SH-SY5Y (cell line): ENCODE data around the gene SGCA.

Experiments used
- GATA2 ChIP-seq: IDR thresholded peaks from 2 replicates; pipeline ENCODE4 v1.6.1; 2011; ENCODE audit warnings: mild to moderate bottlenecking, low read depth, low read length
- GATA3 ChIP-seq: IDR thresholded peaks from 2 replicates; pipeline ENCODE4 v1.6.1; 2011; ENCODE audit warnings: low read depth, mild to moderate bottlenecking, low read length, moderate library complexity

DNA sequence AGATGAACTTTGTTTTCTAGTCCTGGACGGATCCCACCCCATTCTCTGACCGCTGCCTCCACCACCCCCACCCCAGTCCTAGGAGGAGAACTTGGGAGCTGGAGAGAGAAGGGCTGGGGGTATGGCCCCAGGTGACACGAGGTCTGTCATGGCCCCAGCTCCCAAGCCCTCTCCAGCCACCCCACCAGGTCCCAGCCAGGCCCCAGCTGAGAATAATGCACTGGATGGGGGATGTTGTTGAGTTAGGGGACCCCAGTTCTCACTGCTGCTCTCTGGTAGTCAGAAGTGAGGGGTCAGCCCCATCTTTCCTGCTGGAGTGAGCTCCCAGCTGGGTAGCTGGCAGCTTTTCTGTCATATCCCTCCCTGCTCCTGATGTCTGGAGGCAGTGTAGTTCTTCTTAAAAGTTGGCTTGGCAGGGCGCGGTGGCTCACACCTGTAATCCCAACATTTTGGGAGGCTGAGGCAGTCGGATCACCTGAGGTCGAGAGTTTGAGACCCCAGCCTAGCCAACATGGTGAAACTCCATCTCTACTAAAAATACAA, 40.2 kb downstream of the SGCA start:
- TF ChIP-seq GATA3 = no peak
- TF ChIP-seq GATA2 = no peak
